Left ventricle myocardium inferior (tissue), 1 donor: ENCODE measurements around the gene HAP1. TPM values are rescaled to one million over a fixed set of nuclear protein-coding genes. Genes with fewer than 3 reads are reported as not detected.

Experiments used
- DNase-seq: peaks from one replicate; pipeline ENCODE4 v3.0.0-alpha.2; 2020
- H3K27ac ChIP-seq: fragments of 200-600 bp; replicated peaks from 2 replicates; pipeline ENCODE4 v1.8.0; 2021
- H3K27me3 ChIP-seq: fragments of 200-600 bp; 2 replicates; pipeline ENCODE4 v1.8.0; 2021; ENCODE audit warnings: low read depth
- H3K36me3 ChIP-seq: fragments of 200-600 bp; 2 replicates; pipeline ENCODE4 v1.8.0; 2021
- H3K4me1 ChIP-seq: fragments of 200-600 bp; 2 replicates; pipeline ENCODE4 v1.8.0; 2021
- H3K4me3 ChIP-seq: fragments of 200-600 bp; 2 replicates; pipeline ENCODE4 v1.8.0; 2021; ENCODE audit warnings: mild to moderate bottlenecking, moderate library complexity
- H3K9me3 ChIP-seq: fragments of 200-600 bp; replicated peaks from 2 replicates; pipeline ENCODE4 v1.8.0; 2021
- CTCF ChIP-seq: fragments of 200-600 bp; IDR thresholded peaks from 2 replicates; pipeline ENCODE4 v1.8.0; 2021; ENCODE audit warnings: antibody characterized with exemption, mild to moderate bottlenecking, borderline replicate concordance
- intact Hi-C: fragments of 100-400 bp; cut with micrococcal nuclease; formaldehyde crosslinking; loops from one replicate; pipeline ENCODE4 v1.11.0; 2022
- total RNA-seq: library from RNA; stranded (reverse); fragmentation: NEBNext Ultra II Directional; extraction: Animal tissue kit (Norgen Biotek cat#: 25700); gene quantifications from one replicate; pipeline ENCODE4 v1.2.1, GENCODE V29; 2021
- donor health status: DM: no; HTN: yes; CAD: no; lungs with severe emphysema.

HAP1 gene
- total RNA-seq, 1 donor from 2014 or later = 0.14 TPM

GRCh38 chr17:41691031-41691777, 43.2 kb downstream of the HAP1 start:
- H3K27ac ChIP-seq = peak overlapping the region; percentile 31
- H3K4me3 ChIP-seq = peak overlapping the region; percentile 91
- no peak for TF ChIP-seq CTCF
- no peaks in the 10 kb centered on the region for H3K9me3 ChIP-seq
- no peaks in the 10 kb centered on the region for H3K27me3 ChIP-seq
- intact Hi-C loops = no loop called here
- peaks cover 60% of the 10 kb centered on the region for H3K4me1 ChIP-seq
- H3K36me3 ChIP-seq = peaks cover 62% of the 10 kb centered on the region
- no peak for DNase-seq

DNA sequence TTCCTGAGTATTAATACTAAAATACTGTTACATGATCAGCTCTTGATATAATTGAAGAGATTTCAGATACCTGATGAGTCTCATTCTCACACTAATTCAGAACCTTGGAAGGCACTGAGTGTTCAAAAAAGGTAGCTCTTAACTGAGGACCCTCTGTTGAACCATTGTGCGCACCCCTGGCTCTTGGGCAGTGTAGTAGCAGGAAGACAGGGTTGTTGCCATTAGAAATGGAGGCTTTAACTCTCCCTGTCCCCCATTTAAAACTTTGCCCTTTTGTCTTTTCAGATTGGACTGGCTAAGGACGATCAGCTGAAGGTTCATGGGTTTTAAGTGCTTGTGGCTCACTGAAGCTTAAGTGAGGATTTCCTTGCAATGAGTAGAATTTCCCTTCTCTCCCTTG, 43.9 kb downstream of the HAP1 start:
- TF ChIP-seq CTCF = no peak
- Histone ChIP-seq H3K27me3 (no peaks in the 10 kb centered on the region), H3K36me3 (peaks cover 61% of the 10 kb centered on the region), H3K4me3 (peak overlapping the region; percentile 91), H3K9me3 (no peaks in the 10 kb centered on the region), H3K4me1 (peaks cover 53% of the 10 kb centered on the region), H3K27ac (peak overlapping the region; percentile 100)
- intact Hi-C loops = no loop called here
- DNase-seq = no peak

DNA sequence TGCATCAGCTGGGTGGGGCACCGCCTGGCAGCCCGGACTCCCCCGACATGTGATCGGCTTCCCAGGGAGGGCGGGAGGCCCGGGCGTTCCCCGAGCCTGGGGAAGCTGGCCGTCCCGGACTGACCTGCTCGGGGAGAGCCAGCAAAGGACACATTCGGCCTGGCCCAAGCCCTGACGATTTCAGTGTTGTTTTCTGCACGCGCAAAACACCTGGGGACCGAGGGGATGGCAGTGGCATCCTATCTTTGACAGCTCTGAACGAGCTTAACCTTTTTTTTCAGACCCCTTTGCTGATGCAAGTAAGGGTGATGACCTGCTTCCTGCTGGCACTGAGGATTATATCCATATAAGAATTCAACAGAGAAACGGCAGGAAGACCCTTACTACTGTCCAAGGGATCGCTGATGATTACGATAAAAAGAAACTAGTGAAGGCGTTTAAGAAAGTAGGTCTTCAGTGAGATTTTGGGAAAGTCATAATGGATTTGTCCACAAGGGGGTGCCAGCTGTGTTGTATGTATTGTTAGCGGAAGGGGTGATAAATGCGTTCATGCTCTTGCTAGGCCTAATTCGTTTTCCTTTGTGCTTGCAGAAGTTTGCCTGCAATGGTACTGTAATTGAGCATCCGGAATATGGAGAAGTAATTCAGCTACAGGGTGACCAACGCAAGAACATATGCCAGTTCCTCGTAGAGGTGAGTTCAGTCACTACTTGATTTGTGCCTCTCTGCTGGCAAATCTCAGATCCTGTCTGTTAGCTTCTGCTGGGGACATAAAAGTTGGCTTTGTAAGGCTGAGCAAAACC, 44.7 kb downstream of the HAP1 start:
- TF ChIP-seq CTCF = peak; percentile 65
- Histone ChIP-seq H3K27me3 (no peaks in the 10 kb centered on the region), H3K4me3 (peak overlapping the region; percentile 91), H3K36me3 (peaks cover 53% of the 10 kb centered on the region), H3K9me3 (no peaks in the 10 kb centered on the region), H3K4me1 (peaks cover 49% of the 10 kb centered on the region), H3K27ac (peak overlapping the region; percentile 100)
- no peak for DNase-seq
- intact Hi-C loops = no loop called here

GRCh38 chr17:41688641-41689496, 45.6 kb downstream of the HAP1 start, which contains the start of gene EIF1:
EIF1 (plus strand) TSS chr17:41688885; CDS start chr17:41689039, 154 bp downstream.
- intact Hi-C loops = no loop called here

More at GRCh38 chr17:41688641-41689496, 45.6 kb downstream of the HAP1 start, which contains the start of gene EIF1:
- no peaks in the 10 kb centered on the region for H3K9me3 ChIP-seq
- no peaks in the 10 kb centered on the region for H3K27me3 ChIP-seq
- peak within 1 kb of the TSS; percentile 100 for H3K27ac ChIP-seq
- TF ChIP-seq CTCF = no peak
- H3K36me3 ChIP-seq = peaks cover 45% of the 10 kb centered on the region
- peak; percentile 100 for DNase-seq
- H3K4me3 ChIP-seq = peak within 1 kb of the TSS; percentile 91
- peaks cover 49% of the 10 kb centered on the region for H3K4me1 ChIP-seq
